ENCODE data around the gene IL2RG. TPM values are rescaled to one million over a fixed set of nuclear protein-coding genes. Genes with fewer than 3 reads are reported as not detected.

IL2RG gene
- total RNA-seq, 2 donors from 2014 or later: not detected

- H3K36me3 ChIP-seq (ENCODE audit: control insufficient read depth, insufficient read depth, low read length): no peaks in the 10 kb centered on the region
- WGBS, 2 experiments (ENCODE audit: insufficient coverage in 1 of 2, insufficient read length in 1 of 2): 85 to 100% methylated on average over 1 to 7 of the region's 7 CpGs
- peaks cover 2% of the 10 kb centered on the region for H3K27me3 Mint-ChIP-seq (ENCODE audit: insufficient read depth)
Observed at GRCh38 chrX:71151366-71151765, 40.0 kb upstream of the IL2RG start.

GRCh38 chrX:71148278-71148663 lies 36.9 kb upstream of the IL2RG start:
- H3K9me3 ChIP-seq (ENCODE audit: control insufficient read depth, low read length): no peaks in the 10 kb centered on the region
- H3K9ac ChIP-seq (ENCODE audit: extremely low read depth, low read length, poor library complexity, severe bottlenecking): no peak overlapping the region
- Mint-ChIP-seq H3K4me1 (peaks cover 7% of the 10 kb centered on the region), H3K36me3 (ENCODE audit: low read depth) (peaks cover 2% of the 10 kb centered on the region), H3K27me3 (ENCODE audit: insufficient read depth) (peaks cover 8% of the 10 kb centered on the region), H3K27ac (no peak overlapping the region), H3K9me3 (peaks cover 63% of the 10 kb centered on the region), H3K4me3 (no peak overlapping the region)
- no peak for DNase-seq
- H3K27ac ChIP-seq (ENCODE audit: low read depth, low read length): no peak overlapping the region
- no peaks in the 10 kb centered on the region for H3K4me1 ChIP-seq (ENCODE audit: control insufficient read depth, insufficient read depth, low read length)
- TF ChIP-seq CTCF (conservative IDR thresholded peaks at IDR 0.05): no peak
- no peaks in the 10 kb centered on the region for H3K36me3 ChIP-seq (ENCODE audit: control insufficient read depth, insufficient read depth, low read length)
- WGBS, 2 experiments (ENCODE audit: insufficient coverage in 1 of 2, insufficient read length in 1 of 2): 80% methylated on average over 4 of the region's 8 CpGs; no CpG with 5 or more reads in 1 of the 2 experiments
- H3K4me3 ChIP-seq (ENCODE audit: low read length): no peak overlapping the region
- H3K27me3 ChIP-seq (ENCODE audit: control insufficient read depth, insufficient read depth, low read length, poor library complexity, severe bottlenecking): no peaks in the 10 kb centered on the region

More at GRCh38 chrX:71151366-71151765, 40.0 kb upstream of the IL2RG start:
- H3K9me3 ChIP-seq (ENCODE audit: control insufficient read depth, low read length): no peaks in the 10 kb centered on the region
- DNase-seq: no peak
- no peak for TF ChIP-seq CTCF (conservative IDR thresholded peaks at IDR 0.05)
- no peaks in the 10 kb centered on the region for H3K27me3 ChIP-seq (ENCODE audit: control insufficient read depth, insufficient read depth, low read length, poor library complexity, severe bottlenecking)
- no peak overlapping the region for H3K27ac ChIP-seq (ENCODE audit: low read depth, low read length)
- no peak overlapping the region for H3K9ac ChIP-seq (ENCODE audit: extremely low read depth, low read length, poor library complexity, severe bottlenecking)
- H3K27ac Mint-ChIP-seq: no peak overlapping the region
- peaks cover 3% of the 10 kb centered on the region for H3K4me1 Mint-ChIP-seq
- no peak overlapping the region for H3K4me3 Mint-ChIP-seq
- H3K4me3 ChIP-seq (ENCODE audit: low read length): no peak overlapping the region
- H3K4me1 ChIP-seq (ENCODE audit: control insufficient read depth, insufficient read depth, low read length): no peaks in the 10 kb centered on the region
- peaks cover 70% of the 10 kb centered on the region for H3K9me3 Mint-ChIP-seq
- no peaks in the 10 kb centered on the region for H3K36me3 Mint-ChIP-seq (ENCODE audit: low read depth)

DNA sequence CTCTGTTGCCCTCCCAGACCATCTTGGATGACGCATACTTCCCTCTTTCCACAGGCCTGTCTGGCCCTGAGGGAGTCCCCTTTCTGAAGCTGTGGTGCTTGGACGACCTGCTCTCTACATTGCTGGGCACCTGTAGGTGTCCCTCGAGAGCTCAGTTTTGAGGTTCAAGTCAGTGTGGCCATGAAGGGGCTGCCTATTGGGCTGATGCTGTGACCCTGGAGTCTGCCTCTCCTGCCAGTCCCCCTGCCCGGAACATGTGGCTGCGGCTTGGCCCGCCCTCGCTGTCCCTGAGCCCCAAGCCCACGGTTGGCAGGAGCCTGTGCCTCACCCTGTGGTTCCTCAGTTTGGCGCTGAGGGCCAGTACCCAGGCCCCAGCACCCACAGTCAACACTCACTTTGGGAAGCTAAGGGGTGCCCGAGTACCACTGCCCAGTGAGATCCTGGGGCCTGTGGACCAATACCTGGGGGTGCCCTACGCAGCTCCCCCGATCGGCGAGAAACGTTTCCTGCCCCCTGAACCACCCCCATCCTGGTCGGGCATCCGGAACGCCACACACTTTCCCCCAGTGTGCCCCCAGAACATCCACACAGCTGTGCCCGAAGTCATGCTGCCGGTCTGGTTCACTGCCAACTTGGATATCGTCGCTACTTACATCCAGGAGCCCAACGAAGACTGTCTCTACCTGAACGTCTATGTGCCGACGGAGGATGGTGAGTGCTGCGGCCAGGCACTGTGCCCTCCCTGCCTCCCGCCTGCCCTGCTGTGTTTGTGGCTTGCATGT lies 36.3 kb upstream of the IL2RG start:
- H3K4me3 ChIP-seq (ENCODE audit: low read length): no peak overlapping the region
- Mint-ChIP-seq H3K27me3 (ENCODE audit: insufficient read depth) (peaks cover 8% of the 10 kb centered on the region), H3K9me3 (peaks cover 63% of the 10 kb centered on the region), H3K4me3 (no peak overlapping the region), H3K36me3 (ENCODE audit: low read depth) (peaks cover 5% of the 10 kb centered on the region), H3K4me1 (peaks cover 7% of the 10 kb centered on the region), H3K27ac (no peak overlapping the region)
- H3K36me3 ChIP-seq (ENCODE audit: control insufficient read depth, insufficient read depth, low read length): no peaks in the 10 kb centered on the region
- no peak for TF ChIP-seq CTCF (conservative IDR thresholded peaks at IDR 0.05)
- DNase-seq: no peak
- no peaks in the 10 kb centered on the region for H3K27me3 ChIP-seq (ENCODE audit: control insufficient read depth, insufficient read depth, low read length, poor library complexity, severe bottlenecking)
- no peak overlapping the region for H3K27ac ChIP-seq (ENCODE audit: low read depth, low read length)
- WGBS, 2 experiments (ENCODE audit: insufficient coverage in 1 of 2, insufficient read length in 1 of 2): 91 to 93% methylated on average over 5 to 28 of the region's 28 CpGs
- H3K9me3 ChIP-seq (ENCODE audit: control insufficient read depth, low read length): no peaks in the 10 kb centered on the region
- H3K4me1 ChIP-seq (ENCODE audit: control insufficient read depth, insufficient read depth, low read length): no peaks in the 10 kb centered on the region
- H3K9ac ChIP-seq (ENCODE audit: extremely low read depth, low read length, poor library complexity, severe bottlenecking): no peak overlapping the region
